Measurements from ENCODE around the gene MYORG. TPM values are rescaled to one million over a fixed set of nuclear protein-coding genes. Genes with fewer than 3 reads are reported as not detected.

The MYORG gene
- polyA plus RNA-seq, 1 experiment, result 0.19 TPM

- DNase-seq (ENCODE audit: low read depth, low spot score), result no peak
- ChIA-PET POLR2A (no interaction called here), CTCF (interaction anchor here (0.7 to 7.2 kb wide), 4 partner anchors 8 to 179 kb away, joined by 3 to 67 read pairs (median 8); no protein-coding TSS in a partner anchor)
Measured at GRCh38 chr9:34412336-34412735, 35.6 kb upstream of the MYORG start.

GRCh38 chr9:34409154-34409553 lies 32.5 kb upstream of the MYORG start:
- no peak overlapping the region for H3K4me3 ChIP-seq (ENCODE audit: low read depth, low read length)
- ChIA-PET CTCF (interaction anchor here (1.4 to 2.4 kb wide), 3 partner anchors 114 to 194 kb away, joined by 3 to 6 read pairs (median 6); no protein-coding TSS in a partner anchor), POLR2A (no interaction called here)
- TF ChIP-seq CTCF (IDR thresholded peaks at IDR 0.05; ENCODE audit: low read depth, low read length), result no peak
- no peak overlapping the region for H3K27ac ChIP-seq (ENCODE audit: low read depth, low read length)
- H3K27me3 ChIP-seq (ENCODE audit: control insufficient read depth, insufficient read depth, low read length), result no peaks in the 10 kb centered on the region
- DNase-seq (ENCODE audit: low read depth, low spot score), result no peak
- no peaks in the 10 kb centered on the region for H3K9me3 ChIP-seq (ENCODE audit: control insufficient read depth, insufficient read depth, low read length)

More at GRCh38 chr9:34412336-34412735, 35.6 kb upstream of the MYORG start:
- Histone ChIP-seq H3K27ac (ENCODE audit: low read depth, low read length) (no peak overlapping the region), H3K4me3 (ENCODE audit: low read depth, low read length) (no peak overlapping the region), H3K27me3 (ENCODE audit: control insufficient read depth, insufficient read depth, low read length) (no peaks in the 10 kb centered on the region), H3K9me3 (ENCODE audit: control insufficient read depth, insufficient read depth, low read length) (no peaks in the 10 kb centered on the region)
- TF ChIP-seq CTCF (IDR thresholded peaks at IDR 0.05; ENCODE audit: low read depth, low read length), result no peak

GRCh38 chr9:34408173-34408572 lies 31.5 kb upstream of the MYORG start:
- POLR2A ChIA-PET, result no interaction called here

GRCh38 chr9:34406219-34406618 lies 29.5 kb upstream of the MYORG start:
- Histone ChIP-seq H3K4me3 (ENCODE audit: low read depth, low read length) (no peak overlapping the region), H3K27ac (ENCODE audit: low read depth, low read length) (no peak overlapping the region), H3K9me3 (ENCODE audit: control insufficient read depth, insufficient read depth, low read length) (no peaks in the 10 kb centered on the region), H3K27me3 (ENCODE audit: control insufficient read depth, insufficient read depth, low read length) (no peaks in the 10 kb centered on the region)
- POLR2A ChIA-PET, result no interaction called here
- CTCF ChIA-PET, result interaction anchor here (2.9 to 4.4 kb wide), 7 partner anchors 9 to 198 kb away, joined by 11 to 139 read pairs (median 48); no protein-coding TSS in a partner anchor
- DNase-seq (ENCODE audit: low read depth, low spot score), result no peak
- TF ChIP-seq CTCF (IDR thresholded peaks at IDR 0.05; ENCODE audit: low read depth, low read length), result no peak

More at GRCh38 chr9:34408173-34408572, 31.5 kb upstream of the MYORG start:
- H3K27me3 ChIP-seq (ENCODE audit: control insufficient read depth, insufficient read depth, low read length), result no peaks in the 10 kb centered on the region
- no peak overlapping the region for H3K27ac ChIP-seq (ENCODE audit: low read depth, low read length)
- DNase-seq (ENCODE audit: low read depth, low spot score), result no peak
- TF ChIP-seq CTCF (IDR thresholded peaks at IDR 0.05; ENCODE audit: low read depth, low read length), result no peak
- CTCF ChIA-PET, result interaction anchor here (2.4 kb wide), 1 partner anchor 195 kb away, joined by 6 read pairs; no protein-coding TSS in a partner anchor
- H3K9me3 ChIP-seq (ENCODE audit: control insufficient read depth, insufficient read depth, low read length), result no peaks in the 10 kb centered on the region
- no peak overlapping the region for H3K4me3 ChIP-seq (ENCODE audit: low read depth, low read length)

GRCh38 chr9:34405719-34406118 lies 29.0 kb upstream of the MYORG start:
- no peaks in the 10 kb centered on the region for H3K9me3 ChIP-seq (ENCODE audit: control insufficient read depth, insufficient read depth, low read length)
- CTCF ChIA-PET, result interaction anchor here (0.7 to 4.4 kb wide), 10 partner anchors 9 to 198 kb away, joined by 3 to 139 read pairs (median 32); no protein-coding TSS in a partner anchor
- no peak for TF ChIP-seq CTCF (IDR thresholded peaks at IDR 0.05; ENCODE audit: low read depth, low read length)
- POLR2A ChIA-PET, result no interaction called here
- no peaks in the 10 kb centered on the region for H3K27me3 ChIP-seq (ENCODE audit: control insufficient read depth, insufficient read depth, low read length)
- peak; percentile 4 for DNase-seq (ENCODE audit: low read depth, low spot score)
- no peak overlapping the region for H3K27ac ChIP-seq (ENCODE audit: low read depth, low read length)
- H3K4me3 ChIP-seq (ENCODE audit: low read depth, low read length), result no peak overlapping the region

Data from AG04450 (cell line).